ENCODE results near the gene ARF4. TPM values are rescaled to one million over a fixed set of nuclear protein-coding genes. Genes with fewer than 3 reads are reported as not detected.

Gene ARF4
- total and polyA plus RNA-seq, 10 donors = 41.1 to 88.7 (median 75.3) TPM

GRCh38 chr3:57598765-57599360, 1.7 kb upstream of the ARF4 start:
- Histone ChIP-seq H3K27me3 (replicated peaks in 1 of 7) (no peaks in the 10 kb centered on the region), H3K9me3 (no peaks in the 10 kb centered on the region), H3K4me1 (peaks cover 27 to 50% (median 39%) of the 10 kb centered on the region in 6 donors), H3K27ac (peak overlapping the region; percentile 95 to 99 (median 98)), H3K4me3 (peak overlapping the region; percentile 47 to 88 (median 76)), H3K36me3 (peaks cover 0 to 18% (median 0%) of the 10 kb centered on the region in 6 donors)
- TF ChIP-seq POLR2AphosphoS5 (IDR thresholded peaks at IDR 0.05) (no peak), CTCF (IDR thresholded peaks at IDR 0.05 in 8 of 11, conservative IDR thresholded peaks at IDR 0.05 in 3 of 11) (no peak), POLR2A (IDR thresholded peaks at IDR 0.05) (no peak)
- intact Hi-C loops (cut with DNase I; ENCODE audit: low total_unique reads) = loop anchor here (5.0 to 10.0 kb wide), 2 partner anchors 42 to 156 kb away; partner anchors contain the start of genes PDE12 and SLMAP
- DNase-seq = no peak
- WGBS, 5 donors = 59 to 73% (median 64%) methylated on average over 5 of the region's 5 CpGs

DNA sequence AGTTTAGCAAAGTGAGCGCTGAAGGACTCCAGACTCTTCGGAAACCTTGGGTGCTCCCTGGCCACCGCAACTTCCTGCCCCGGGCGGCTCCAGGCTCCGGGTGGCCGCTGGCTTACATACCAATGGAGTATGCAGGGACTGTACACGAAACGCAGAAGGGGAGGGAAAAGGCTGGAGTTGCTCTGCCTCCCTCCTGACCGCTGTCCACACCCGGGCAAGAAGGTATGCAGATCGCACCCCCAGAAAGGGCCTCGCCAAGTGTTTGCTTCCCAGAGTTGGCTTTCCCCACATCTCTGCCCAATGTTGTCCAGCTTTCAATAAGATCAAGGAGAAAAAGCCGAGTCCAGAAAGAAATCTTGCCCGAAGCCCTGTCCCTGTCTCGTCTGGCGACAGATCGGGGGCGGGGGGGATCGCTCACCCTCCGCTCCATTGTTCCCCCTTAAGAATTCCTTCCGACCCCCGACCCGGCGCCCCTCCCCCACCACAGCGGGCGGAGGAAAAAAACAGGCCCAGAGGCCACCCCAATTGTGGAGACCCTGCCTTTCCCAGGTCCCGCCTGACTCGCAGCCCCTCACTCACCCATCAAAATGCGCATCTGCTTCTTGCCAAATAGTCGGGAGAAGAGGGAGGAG, 533 bp downstream of the ARF4 start:
- peaks cover 0 to 25% (median 3%) of the 10 kb centered on the region in 6 donors for H3K36me3 ChIP-seq
- H3K9me3 ChIP-seq = no peaks in the 10 kb centered on the region
- peak overlapping the region; percentile 68 to 88 (median 80) for H3K4me3 ChIP-seq
- H3K27ac ChIP-seq = peak overlapping the region; percentile 91 to 99 (median 97)
- H3K4me1 ChIP-seq = peaks cover 32 to 72% (median 62%) of the 10 kb centered on the region in 6 donors
- TF ChIP-seq CTCF (IDR thresholded peaks at IDR 0.05 in 8 of 11, conservative IDR thresholded peaks at IDR 0.05 in 3 of 11) (no peak), POLR2AphosphoS5 (IDR thresholded peaks at IDR 0.05) (peak; percentile 53 to 82 (median 59))
- H3K27me3 ChIP-seq (replicated peaks in 1 of 7) = no peaks in the 10 kb centered on the region
- peak; percentile 92 for DNase-seq
- WGBS, 5 donors = 0 to 1% (median 0%) methylated on average over 31 of the region's 31 CpGs
- intact Hi-C loops (cut with DNase I; ENCODE audit: low total_unique reads) = loop anchor here (5.0 to 10.0 kb wide), 2 partner anchors 39 to 158 kb away; partner anchors contain the start of genes PDE12 and SLMAP

DNA sequence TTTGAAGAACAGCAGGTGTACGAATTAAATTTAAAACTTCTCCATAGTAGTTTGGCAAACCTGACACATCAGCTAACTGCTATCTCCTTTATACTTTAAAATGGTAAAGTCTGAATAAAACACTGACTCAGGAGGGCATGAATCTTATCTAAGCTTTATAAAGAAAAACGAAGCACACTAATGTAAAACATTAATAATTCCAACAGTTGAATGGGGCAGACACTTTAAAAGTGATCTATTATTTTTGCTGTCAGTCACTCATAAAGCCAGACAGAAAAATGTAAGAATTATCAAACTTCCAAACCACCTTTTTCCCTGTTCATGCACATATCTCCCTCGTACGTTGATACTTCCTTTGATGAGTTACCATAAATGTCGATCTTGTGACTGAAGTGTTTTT, 2.6 kb downstream of the ARF4 start:
- H3K27me3 ChIP-seq (replicated peaks in 1 of 7) = no peaks in the 10 kb centered on the region
- no peak overlapping the region for H3K27ac ChIP-seq
- no peak for DNase-seq
- peaks cover 0 to 24% (median 4%) of the 10 kb centered on the region in 6 donors for H3K36me3 ChIP-seq
- peak overlapping the region in 4 of 8 donors; percentile 68 to 88 (median 76) for H3K4me3 ChIP-seq
- intact Hi-C loops (cut with DNase I; ENCODE audit: low total_unique reads) = loop anchor here (10.0 kb wide), 1 partner anchor 160 kb away; the partner anchor contains the start of gene SLMAP
- H3K9me3 ChIP-seq = no peaks in the 10 kb centered on the region
- peaks cover 29 to 76% (median 61%) of the 10 kb centered on the region in 6 donors for H3K4me1 ChIP-seq
- WGBS, 5 donors = 53 to 67% (median 56%) methylated on average over 5 of the region's 5 CpGs
- TF ChIP-seq POLR2A (IDR thresholded peaks at IDR 0.05) (no peak), CTCF (IDR thresholded peaks at IDR 0.05 in 8 of 11, conservative IDR thresholded peaks at IDR 0.05 in 3 of 11) (no peak), POLR2AphosphoS5 (IDR thresholded peaks at IDR 0.05) (no peak)

DNA sequence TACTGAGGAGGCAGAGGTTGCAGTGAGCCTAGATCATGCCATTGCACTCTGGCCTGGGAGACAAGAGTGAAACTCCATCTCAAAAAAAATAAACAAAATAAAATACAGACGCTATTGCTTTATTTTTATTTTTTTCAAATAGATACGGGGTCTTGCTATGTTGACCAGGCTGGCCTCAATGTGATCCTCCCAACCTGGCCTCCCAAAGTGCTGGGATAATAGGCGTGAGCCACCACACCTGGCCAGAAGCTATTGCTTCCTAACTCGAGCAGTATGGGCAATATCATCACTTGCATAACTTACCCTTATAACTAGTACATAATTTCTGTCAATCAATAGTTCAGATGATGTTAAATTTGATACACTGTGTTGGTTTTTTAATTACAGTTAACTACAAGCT, 3.0 kb downstream of the ARF4 start:
- Histone ChIP-seq H3K36me3 (peaks cover 0 to 24% (median 4%) of the 10 kb centered on the region in 6 donors), H3K9me3 (no peaks in the 10 kb centered on the region), H3K4me3 (peak overlapping the region in 2 of 8 donors; percentile 68 to 88), H3K27ac (no peak overlapping the region), H3K4me1 (peaks cover 25 to 76% (median 59%) of the 10 kb centered on the region in 6 donors), H3K27me3 (replicated peaks in 1 of 7) (no peaks in the 10 kb centered on the region)
- DNase-seq = no peak
- WGBS, 5 donors = 77 to 88% (median 82%) methylated on average over 4 of the region's 4 CpGs
- intact Hi-C loops (cut with DNase I; ENCODE audit: low total_unique reads) = loop anchor here (10.0 kb wide), 1 partner anchor 161 kb away; the partner anchor contains the start of gene SLMAP
- no peak for TF ChIP-seq CTCF (IDR thresholded peaks at IDR 0.05 in 8 of 11, conservative IDR thresholded peaks at IDR 0.05 in 3 of 11)
- TF ChIP-seq POLR2A (IDR thresholded peaks at IDR 0.05) = no peak
- no peak for TF ChIP-seq POLR2AphosphoS5 (IDR thresholded peaks at IDR 0.05)

All from spleen (tissue), 11 donors.